SU-DHL-6 (cell line): ENCODE measurements around the gene RAPGEF6.

ENCODE experiments used
- H2AFZ ChIP-seq: fragments of 200-600 bp; sonication (generic); 2 replicates; pipeline ENCODE4 v1.6.1; 2014; ENCODE audit warnings: low read depth, mild to moderate bottlenecking, moderate library complexity, mixed read lengths, antibody characterized with exemption, low read length; ENCODE audit not compliant: severe bottlenecking
- H3F3A ChIP-seq: fragments of 200-600 bp; shearing (Covaris generic); 2 replicates; pipeline ENCODE4 v1.6.0; 2016; ENCODE audit warnings: antibody characterized with exemption, mild to moderate bottlenecking; ENCODE audit not compliant: insufficient read depth
- H3K27ac ChIP-seq: fragments of 200-600 bp; sonication (generic); 2 replicates; pipeline ENCODE4 v1.5.1; 2016; ENCODE audit warnings: low read depth, mild to moderate bottlenecking, low read length, moderate library complexity, mixed read lengths
- H3K27me3 ChIP-seq: fragments of 200-600 bp; sonication (generic), shearing (Covaris generic); 2 replicates; pipeline ENCODE4 v1.6.0; 2014; ENCODE audit warnings: mild to moderate bottlenecking, low read length
- H3K36me3 ChIP-seq: fragments of 200-600 bp; sonication (generic); 2 replicates; pipeline ENCODE4 v1.6.1; 2014; ENCODE audit warnings: mild to moderate bottlenecking, low read length, mixed read lengths
- H3K4me2 ChIP-seq: fragments of 300-600, 200-600 bp; shearing (Covaris generic), sonication (generic); 2 replicates; pipeline ENCODE4 v1.6.0; 2014; ENCODE audit warnings: low read length, low read depth, mild to moderate bottlenecking; ENCODE audit not compliant: poor library complexity, severe bottlenecking
- H3K4me3 ChIP-seq: fragments of 200-600 bp; sonication (generic); 2 replicates; pipeline ENCODE4 v1.5.1; 2014; ENCODE audit warnings: antibody characterized with exemption, low read length, mild to moderate bottlenecking, mixed read lengths; ENCODE audit not compliant: insufficient read depth, poor library complexity, severe bottlenecking
- H3K79me2 ChIP-seq: fragments of 200-600 bp; sonication (generic); 2 replicates; pipeline ENCODE4 v1.6.1; 2014; ENCODE audit warnings: mild to moderate bottlenecking, low read length, moderate library complexity; ENCODE audit not compliant: insufficient read depth
- H3K9ac ChIP-seq: fragments of 200-600 bp; sonication (generic); 2 replicates; pipeline ENCODE4 v1.7.0; 2014; ENCODE audit warnings: mild to moderate bottlenecking, low read length
- H3K9me2 ChIP-seq: fragments of 200-600 bp; sonication (generic); replicated peaks from 2 replicates; pipeline ENCODE4 v1.6.1; 2014; ENCODE audit warnings: low read length; ENCODE audit not compliant: insufficient read depth
- H3K9me3 ChIP-seq: fragments of 200-600 bp; sonication (generic); 2 replicates; pipeline ENCODE4 v1.6.1; 2014; ENCODE audit warnings: low read length, mixed read lengths; ENCODE audit not compliant: insufficient read depth
- H4K20me1 ChIP-seq: fragments of 200-600 bp; sonication (generic); 2 replicates; pipeline ENCODE4 v1.6.1; 2014; ENCODE audit warnings: low read depth, mild to moderate bottlenecking, antibody characterized with exemption, low read length, moderate library complexity, mixed read lengths
- CTCF ChIP-seq: fragments of 200-600 bp; sonication (generic); IDR thresholded peaks from one replicate; pipeline ENCODE4 v1.5.1; 2017; ENCODE audit warnings: antibody characterized with exemption, mild to moderate bottlenecking, low read length, moderate library complexity; ENCODE audit not compliant: insufficient read depth, poor library complexity, severe bottlenecking
- EZH2phosphoT487 ChIP-seq: fragments of 200-600 bp; sonication (generic), shearing (Covaris generic); conservative IDR thresholded peaks from 2 replicates; pipeline ENCODE4 v1.6.1; 2018; ENCODE audit warnings: mild to moderate bottlenecking, antibody characterized with exemption, low read length, moderate library complexity, mixed read lengths

Gene RAPGEF6

GRCh38 chr5:131607903-131608540 is 27.0 kb downstream of the RAPGEF6 start:
- H2AFZ ChIP-seq = no peak overlapping the region
- H3K36me3 ChIP-seq = peaks cover 7% of the 10 kb centered on the region; the same call in 1 of the 2 replicates
- H3K79me2 ChIP-seq = peaks cover 92% of the 10 kb centered on the region
- H3K27me3 ChIP-seq = no peaks in the 10 kb centered on the region
- H3K4me2 ChIP-seq = no peak overlapping the region
- no peak overlapping the region for H3K9ac ChIP-seq
- H3K9me3 ChIP-seq = no peaks in the 10 kb centered on the region
- peaks cover 4% of the 10 kb centered on the region for H3F3A ChIP-seq
- TF ChIP-seq EZH2phosphoT487 = no peak
- no peak for TF ChIP-seq CTCF
- H3K9me2 ChIP-seq = no peaks in the 10 kb centered on the region
- peaks cover 64% of the 10 kb centered on the region for H4K20me1 ChIP-seq
- no peak overlapping the region for H3K4me3 ChIP-seq
- H3K27ac ChIP-seq = no peak overlapping the region

GRCh38 chr5:131607418-131607817 is 27.6 kb downstream of the RAPGEF6 start:
- Histone ChIP-seq H3K9ac (no peak overlapping the region), H3K27ac (no peak overlapping the region), H2AFZ (no peak overlapping the region), H3K4me2 (no peak overlapping the region), H3K9me3 (no peaks in the 10 kb centered on the region), H3K4me3 (no peak overlapping the region), H3K79me2 (peaks cover 92% of the 10 kb centered on the region), H3F3A (peaks cover 4% of the 10 kb centered on the region), H4K20me1 (peaks cover 61% of the 10 kb centered on the region), H3K27me3 (no peaks in the 10 kb centered on the region), H3K9me2 (no peaks in the 10 kb centered on the region), H3K36me3 (peaks cover 13% of the 10 kb centered on the region; the same call in 1 of the 2 replicates)
- TF ChIP-seq CTCF = no peak
- TF ChIP-seq EZH2phosphoT487 = no peak

GRCh38 chr5:131605086-131605485 is 29.9 kb downstream of the RAPGEF6 start:
- TF ChIP-seq EZH2phosphoT487 (no peak), CTCF (no peak)
- Histone ChIP-seq H3K36me3 (peaks cover 13% of the 10 kb centered on the region; the same call in 1 of the 2 replicates), H2AFZ (no peak overlapping the region)

More at GRCh38 chr5:131605086-131605485, 29.9 kb downstream of the RAPGEF6 start:
- Histone ChIP-seq H3K27ac (no peak overlapping the region), H3K79me2 (peaks cover 80% of the 10 kb centered on the region), H4K20me1 (peaks cover 51% of the 10 kb centered on the region), H3F3A (peaks cover 4% of the 10 kb centered on the region), H3K4me2 (no peak overlapping the region), H3K9me2 (no peaks in the 10 kb centered on the region), H3K9ac (no peak overlapping the region), H3K9me3 (no peaks in the 10 kb centered on the region), H3K4me3 (no peak overlapping the region), H3K27me3 (no peaks in the 10 kb centered on the region)
